HEK293 (cell line): ENCODE data around the gene CAMK2G.

Source experiments
- CTCF ChIA-PET: fragments of 350-600 bp; formaldehyde crosslinking; extraction: SDS; loops from one replicate; lab custom pipeline; 2021; ENCODE audit warnings: antibody characterized with exemption; lab: Yijun Ruan, JAX
- POLR2A ChIA-PET: fragments of 300-600 bp; formaldehyde crosslinking; extraction: SDS; loops from one replicate; lab custom pipeline; 2020; ENCODE audit warnings: antibody characterized with exemption, inconsistent platforms; lab: Yijun Ruan, JAX
- H3K27ac ChIP-seq: fragments of 200-500 bp; sonication (Bioruptor generic); 2 replicates; pipeline ENCODE4 v1.5.1; 2014; ENCODE audit warnings: low read depth, low read length, control low read depth, inconsistent platforms; ENCODE audit errors: extremely low read depth
- H3K36me3 ChIP-seq, 2 experiments: fragments of 200-500 bp in 1 of 2; sonication (Bioruptor generic) in 1 of 2; 1 replicate in 1 of 2; 2 replicates in 1 of 2; pipeline ENCODE4 v1.5.1; 2014 to 2017; ENCODE audit warnings: inconsistent platforms in 2 of 2, low read length in 2 of 2; ENCODE audit not compliant: control insufficient read depth in 2 of 2, insufficient read depth in 1 of 2
- H3K4me1 ChIP-seq: fragments of 200-500 bp; sonication (Bioruptor generic); 2 replicates; pipeline ENCODE4 v1.5.1; 2014; ENCODE audit warnings: mild to moderate bottlenecking, low read length, inconsistent platforms; ENCODE audit not compliant: control insufficient read depth, insufficient read depth
- H3K4me3 ChIP-seq: 2 replicates; pipeline ENCODE4 v1.5.1; 2011; ENCODE audit warnings: low read depth, mild to moderate bottlenecking, control low read depth, low read length, moderate library complexity
- H3K9me3 ChIP-seq: fragments of 200-500 bp; sonication (Bioruptor generic); 2 replicates; pipeline ENCODE4 v1.5.1; 2014; ENCODE audit warnings: low read depth, low read length, inconsistent platforms; ENCODE audit not compliant: control insufficient read depth, insufficient read depth
- HIC1 ChIP-seq: fragments of 450-650 bp; formaldehyde crosslinking; IDR thresholded peaks from 2 replicates; pipeline ENCODE4 v1.5.1; 2016; ENCODE audit warnings: missing biosample characterization, missing genetic modification characterization
- HOXC10 ChIP-seq: sonication (generic); formaldehyde crosslinking; IDR thresholded peaks from 2 replicates; pipeline ENCODE4 v1.8.1; 2023; ENCODE audit warnings: mild to moderate bottlenecking, missing genetic modification reagents
- HOXD13 ChIP-seq: sonication (generic); formaldehyde crosslinking; IDR thresholded peaks from 2 replicates; pipeline ENCODE4 v1.8.0; 2022; ENCODE audit warnings: missing genetic modification reagents, borderline replicate concordance
- PRDM2 ChIP-seq: fragments of 450-650 bp; formaldehyde crosslinking; IDR thresholded peaks from 2 replicates; pipeline ENCODE4 v1.5.1; 2016; ENCODE audit warnings: missing biosample characterization, missing genetic modification characterization, borderline replicate concordance
- RBAK ChIP-seq: fragments of 450-650 bp; formaldehyde crosslinking; IDR thresholded peaks from 2 replicates; pipeline ENCODE4 v1.5.1; 2016; ENCODE audit warnings: missing biosample characterization, missing genetic modification characterization
- REPIN1 ChIP-seq: fragments of 450-650 bp; formaldehyde crosslinking; IDR thresholded peaks from 2 replicates; pipeline ENCODE4 v1.5.1; 2017; ENCODE audit warnings: missing biosample characterization, missing genetic modification characterization, low read depth
- SP3 ChIP-seq: fragments of 450-650 bp; formaldehyde crosslinking; IDR thresholded peaks from 2 replicates; pipeline ENCODE4 v1.5.1; 2016; ENCODE audit warnings: missing biosample characterization, missing genetic modification characterization
- WT1 ChIP-seq: fragments of 450-650 bp; formaldehyde crosslinking; IDR thresholded peaks from 2 replicates; pipeline ENCODE4 v1.5.1; 2016; ENCODE audit warnings: missing biosample characterization, missing genetic modification characterization
- ZBTB44 ChIP-seq: fragments of 450-650 bp; IDR thresholded peaks from 2 replicates; pipeline ENCODE4 v1.5.1; 2018; ENCODE audit warnings: missing biosample characterization, mild to moderate bottlenecking, missing genetic modification characterization
- ZBTB7A ChIP-seq: fragments of 450-650 bp; formaldehyde crosslinking; IDR thresholded peaks from 2 replicates; pipeline ENCODE4 v1.5.1; 2016; ENCODE audit warnings: low read depth, missing biosample characterization, missing genetic modification characterization
- ZFP69B ChIP-seq: fragments of 450-650 bp; formaldehyde crosslinking; IDR thresholded peaks from 2 replicates; pipeline ENCODE4 v1.5.1; 2016; ENCODE audit warnings: missing biosample characterization, missing genetic modification characterization
- ZNF121 ChIP-seq: fragments of 450-650 bp; formaldehyde crosslinking; IDR thresholded peaks from 2 replicates; pipeline ENCODE4 v1.5.1; 2016; ENCODE audit warnings: missing biosample characterization, missing genetic modification characterization
- ZNF133 ChIP-seq: fragments of 450-650 bp; formaldehyde crosslinking; IDR thresholded peaks from 2 replicates; pipeline ENCODE4 v1.5.1; 2016; ENCODE audit warnings: missing biosample characterization, missing genetic modification characterization
- ZNF140 ChIP-seq: fragments of 450-650 bp; formaldehyde crosslinking; IDR thresholded peaks from 2 replicates; pipeline ENCODE4 v1.5.1; 2016; ENCODE audit warnings: missing biosample characterization, missing genetic modification characterization
- ZNF202 ChIP-seq: fragments of 450-650 bp; formaldehyde crosslinking; IDR thresholded peaks from 2 replicates; pipeline ENCODE4 v1.5.1; 2016; ENCODE audit warnings: missing biosample characterization, missing genetic modification characterization, borderline replicate concordance
- ZNF223 ChIP-seq: fragments of 450-650 bp; formaldehyde crosslinking; IDR thresholded peaks from 2 replicates; pipeline ENCODE4 v1.5.1; 2016; ENCODE audit warnings: missing biosample characterization, missing genetic modification characterization
- ZNF302 ChIP-seq: fragments of 450-650 bp; formaldehyde crosslinking; IDR thresholded peaks from 2 replicates; pipeline ENCODE4 v1.5.1; 2016; ENCODE audit warnings: missing biosample characterization, missing genetic modification characterization, low read depth
- ZNF530 ChIP-seq: fragments of 450-650 bp; formaldehyde crosslinking; IDR thresholded peaks from 2 replicates; pipeline ENCODE4 v1.5.1; 2016; ENCODE audit warnings: low read depth, missing biosample characterization, missing genetic modification characterization
- ZNF571 ChIP-seq: fragments of 450-650 bp; formaldehyde crosslinking; IDR thresholded peaks from 2 replicates; pipeline ENCODE4 v1.5.0; 2017; ENCODE audit warnings: missing biosample characterization, missing genetic modification characterization
- ZNF660 ChIP-seq: fragments of 450-650 bp; IDR thresholded peaks from 2 replicates; pipeline ENCODE4 v1.5.1; 2018; ENCODE audit warnings: missing biosample characterization, mild to moderate bottlenecking, missing genetic modification characterization
- ZNF747 ChIP-seq: fragments of 450-650 bp; formaldehyde crosslinking; IDR thresholded peaks from 2 replicates; pipeline ENCODE4 v1.5.1; 2016; ENCODE audit warnings: missing biosample characterization, missing genetic modification characterization
- ZSCAN5A ChIP-seq: fragments of 450-650 bp; formaldehyde crosslinking; IDR thresholded peaks from 2 replicates; pipeline ENCODE4 v1.5.1; 2016; ENCODE audit warnings: missing biosample characterization, missing genetic modification characterization

CAMK2G gene

GRCh38 chr10:73915206-73915851 lies 41.0 kb upstream of the CAMK2G start:
- CTCF ChIA-PET, result interaction anchor here (0.7 to 3.0 kb wide), 4 partner anchors 12 to 41 kb away, joined by 3 to 12 read pairs (median 4); no protein-coding TSS in a partner anchor
- TF ChIP-seq ZNF121 (tag by site-specific recombination) (no peak), ZNF223 (tag by site-specific recombination) (no peak), ZNF133 (no peak), HOXC10 (CRISPR knock-in tag) (no peak), HOXD13 (CRISPR knock-in tag) (no peak), ZNF747 (tag by site-specific recombination) (no peak), ZNF202 (tag by site-specific recombination) (no peak), HIC1 (tag by site-specific recombination) (no peak), ZNF140 (tag by site-specific recombination) (no peak), ZNF660 (tag by site-specific recombination) (no peak)
- no peak overlapping the region for H3K27ac ChIP-seq
- no peak overlapping the region for H3K4me3 ChIP-seq
- peaks cover 0 to 5% of the 10 kb centered on the region in 2 experiments; a peak in 1 of 3 replicates for H3K36me3 ChIP-seq
- no peaks in the 10 kb centered on the region for H3K4me1 ChIP-seq
- POLR2A ChIA-PET, result no interaction called here
- no peaks in the 10 kb centered on the region for H3K9me3 ChIP-seq

GRCh38 chr10:73914036-73914435 lies 39.7 kb upstream of the CAMK2G start:
- Histone ChIP-seq H3K36me3 (peaks cover 0 to 5% of the 10 kb centered on the region in 2 experiments; a peak in 1 of 3 replicates), H3K4me3 (no peak overlapping the region), H3K9me3 (no peaks in the 10 kb centered on the region), H3K27ac (no peak overlapping the region), H3K4me1 (no peaks in the 10 kb centered on the region)
- ChIA-PET CTCF (interaction anchor here (1.7 to 3.0 kb wide), 2 partner anchors 26 to 43 kb away, joined by 5 to 12 read pairs; no protein-coding TSS in a partner anchor), POLR2A (no interaction called here)
- TF ChIP-seq ZBTB7A, result no peak
- TF ChIP-seq ZBTB44 (tag by site-specific recombination), result no peak
- TF ChIP-seq WT1 (tag by site-specific recombination), result no peak
- no peak for TF ChIP-seq ZNF302 (tag by site-specific recombination)
- no peak for TF ChIP-seq SP3 (tag by site-specific recombination)
- no peak for TF ChIP-seq REPIN1
- TF ChIP-seq ZFP69B (tag by site-specific recombination), result no peak
- TF ChIP-seq PRDM2 (tag by site-specific recombination), result no peak
- TF ChIP-seq RBAK (tag by site-specific recombination), result no peak
- no peak for TF ChIP-seq ZNF530 (tag by site-specific recombination)
- TF ChIP-seq ZSCAN5A (tag by site-specific recombination), result no peak
- TF ChIP-seq ZNF571 (tag by site-specific recombination), result no peak
